HepG2 (cell line): ENCODE measurements around the gene NDST1. TPM values are rescaled to one million over a fixed set of nuclear protein-coding genes. Genes with fewer than 3 reads are reported as not detected.

Experiments
- ATAC-seq: fragments of 200-7000 bp; cut with Tn5 transposase; 3 replicates; pipeline ENCODE4 v1.9.1; 2020; ENCODE audit warnings: mild to moderate bottlenecking, moderate library complexity
- BruUV-seq: library from RNA; stranded (reverse); fragments of 400-500 nt; replicated peaks from 2 replicates; lab custom pipeline; 2021; lab: Mats Ljungman, UMichigan
- CTCF ChIA-PET: fragments of 300-600 bp; formaldehyde crosslinking; extraction: SDS; loops from one replicate; lab custom pipeline; 2021; ENCODE audit warnings: low total read pairs, inconsistent platforms, low intra/inter-chr PET ratio; lab: Yijun Ruan, JAX
- POLR2A ChIA-PET: fragments of 350-600 bp; sonication (Branson Sonifier 250); formaldehyde crosslinking; loops from one replicate; lab custom pipeline; 2020; ENCODE audit warnings: antibody characterized with exemption, inconsistent platforms; lab: Yijun Ruan, JAX
- DNase-seq: peaks from one replicate; pipeline ENCODE4 v3.0.0-alpha.2; 2015; ENCODE audit warnings: low spot score
- FAIRE-seq: peaks from 3 replicates; lab custom pipeline; 2011; peaks lifted over from hg19 to GRCh38; lab: Jason Lieb, UNC
- H2AFZ ChIP-seq: one replicate; pipeline ENCODE4 v1.6.1; 2011; ENCODE audit warnings: low read length, inconsistent platforms
- H3K27ac ChIP-seq: fragments of 300-600 bp; 3 replicates; pipeline ENCODE4 v1.8.0; 2011; ENCODE audit warnings: mixed run types, mild to moderate bottlenecking, mixed read lengths, low read length, inconsistent platforms; ENCODE audit not compliant: insufficient read depth; ENCODE audit errors: extremely low read length
- H3K27me3 ChIP-seq, 2 experiments: fragments of 200-600 bp in 1 of 2; 2 replicates in 1 of 2; 3 replicates in 1 of 2; pipeline versions ENCODE4 v1.6.0 to v1.8.0; 2011; ENCODE audit warnings: low read length in 2 of 2, mild to moderate bottlenecking in 2 of 2, moderate library complexity in 2 of 2, inconsistent platforms in 1 of 2; ENCODE audit not compliant: insufficient read depth in 2 of 2, control insufficient read depth in 1 of 2
- H3K36me3 ChIP-seq, 2 experiments: fragments of 200-600 bp in 1 of 2; replicated peaks in 1 of 2; 2 replicates in 1 of 2; 3 replicates in 1 of 2; pipeline versions ENCODE4 v1.5.1 to v1.8.0; 2011; ENCODE audit warnings: low read length in 2 of 2, inconsistent platforms in 1 of 2; ENCODE audit not compliant: insufficient read depth in 2 of 2, control insufficient read depth in 1 of 2
- H3K4me1 ChIP-seq: 2 replicates; pipeline ENCODE4 v1.5.1; 2012; ENCODE audit warnings: low read length, inconsistent platforms; ENCODE audit not compliant: insufficient read depth
- H3K4me2 ChIP-seq: 2 replicates; pipeline ENCODE4 v1.6.0; 2011; ENCODE audit warnings: low read depth, low read length, inconsistent platforms
- H3K4me3 ChIP-seq, 3 experiments: fragments of 200-600 bp in 1 of 3; sonication (generic), shearing (Covaris generic) in 1 of 3; replicated peaks in 1 of 3; 2 replicates each; pipeline ENCODE4 v1.5.1; 2011 to 2016; ENCODE audit warnings: low read length in 3 of 3, inconsistent platforms in 2 of 3, low read depth in 2 of 3, mild to moderate bottlenecking in 2 of 3, control low read depth in 1 of 3, mixed read lengths in 1 of 3; ENCODE audit not compliant: insufficient read depth in 1 of 3
- H3K79me2 ChIP-seq: one replicate; pipeline ENCODE4 v1.6.1; 2011; ENCODE audit warnings: low read length, inconsistent platforms; ENCODE audit not compliant: insufficient read depth
- H3K9ac ChIP-seq: 2 replicates; pipeline ENCODE4 v1.6.0; 2011; ENCODE audit warnings: mild to moderate bottlenecking, low read depth, low read length, inconsistent platforms; ENCODE audit not compliant: insufficient read depth
- H3K9me3 ChIP-seq: 2 replicates; pipeline ENCODE4 v1.5.1; 2012; ENCODE audit warnings: mild to moderate bottlenecking, low read length
- H4K20me1 ChIP-seq: 2 replicates; pipeline ENCODE4 v1.6.0; 2011; ENCODE audit warnings: inconsistent platforms, mild to moderate bottlenecking, low read length, moderate library complexity; ENCODE audit not compliant: insufficient read depth
- BATF2 ChIP-seq: sonication (generic); formaldehyde crosslinking; IDR thresholded peaks from 2 replicates; pipeline ENCODE4 v1.8.0; 2022; ENCODE audit warnings: mild to moderate bottlenecking, missing genetic modification reagents, moderate library complexity
- CC2D1A ChIP-seq: sonication (generic); formaldehyde crosslinking; IDR thresholded peaks from 2 replicates; pipeline ENCODE4 v1.8.1; 2023; ENCODE audit warnings: mild to moderate bottlenecking, missing genetic modification reagents
- EP300 ChIP-seq, 3 experiments: sonication (generic) in 1 of 3; formaldehyde crosslinking in 1 of 3; IDR thresholded peaks; 2 replicates each; pipeline versions ENCODE4 v1.5.1 to v1.6.1; 2011 to 2020; ENCODE audit warnings: low read depth in 2 of 3, low read length in 2 of 3, borderline replicate concordance in 1 of 3, improper control_type of control experiment in 1 of 3, mild to moderate bottlenecking in 1 of 3, missing genetic modification reagents in 1 of 3, moderate library complexity in 1 of 3
- FUBP1 ChIP-seq: sonication (generic); formaldehyde crosslinking; IDR thresholded peaks from 2 replicates; pipeline ENCODE4 v1.5.1; 2020; ENCODE audit warnings: missing genetic modification reagents, mild to moderate bottlenecking, borderline replicate concordance
- HNF4A ChIP-seq: sonication (generic); formaldehyde crosslinking; IDR thresholded peaks from 2 replicates; pipeline ENCODE4 v1.4.0; 2020; ENCODE audit warnings: missing genetic modification reagents
- MED1 ChIP-seq: sonication (generic); formaldehyde crosslinking; IDR thresholded peaks from 2 replicates; pipeline ENCODE4 v1.4.0; 2020; ENCODE audit warnings: missing genetic modification reagents
- MEF2D ChIP-seq: sonication (generic); formaldehyde crosslinking; IDR thresholded peaks from 2 replicates; pipeline ENCODE4 v1.5.1; 2020; ENCODE audit warnings: mild to moderate bottlenecking, missing genetic modification reagents
- POLR2A ChIP-seq, 2 experiments: IDR thresholded peaks; 2 replicates each; pipeline ENCODE4 v1.6.1; 2011; ENCODE audit warnings: low read depth in 2 of 2, low read length in 2 of 2, mild to moderate bottlenecking in 1 of 2, moderate library complexity in 1 of 2; ENCODE audit not compliant: insufficient read depth in 1 of 2
- THAP11 ChIP-seq: IDR thresholded peaks from 2 replicates; pipeline ENCODE4 v1.6.1; 2016; ENCODE audit warnings: missing biosample characterization, missing genetic modification reagents
- XRCC5 ChIP-seq: fragments of 200-400 bp; formaldehyde crosslinking; optimal IDR thresholded peaks from 2 replicates; pipeline ENCODE3; 2017; ENCODE audit warnings: mild to moderate bottlenecking, low read length
- YEATS2 ChIP-seq: sonication (generic); formaldehyde crosslinking; IDR thresholded peaks from 2 replicates; pipeline ENCODE4 v1.4.0; 2020; ENCODE audit warnings: missing genetic modification reagents, borderline replicate concordance
- YY1 ChIP-seq: IDR thresholded peaks from 2 replicates; pipeline ENCODE4 v1.6.1; 2011; ENCODE audit warnings: low read length, low read depth, moderate library complexity, mild to moderate bottlenecking; ENCODE audit not compliant: insufficient read depth, insufficient replicate concordance
- ZBTB7A ChIP-seq: sonication (generic); formaldehyde crosslinking; IDR thresholded peaks from 2 replicates; pipeline ENCODE4 v1.8.0; 2022; ENCODE audit warnings: mild to moderate bottlenecking, missing genetic modification reagents
- ZFP36 ChIP-seq: fragments of 150-350 bp; IDR thresholded peaks from 2 replicates; pipeline ENCODE4 v1.6.1; 2018; ENCODE audit warnings: borderline replicate concordance, low read length, low read depth; ENCODE audit not compliant: partially characterized antibody
- ZFP82 ChIP-seq: sonication (generic); formaldehyde crosslinking; IDR thresholded peaks from 2 replicates; pipeline ENCODE4 v1.5.1; 2020; ENCODE audit warnings: mild to moderate bottlenecking, missing genetic modification reagents, borderline replicate concordance
- ZMAT3 ChIP-seq: sonication (generic); formaldehyde crosslinking; conservative IDR thresholded peaks from 2 replicates; pipeline ENCODE4 v1.7.0; 2021; ENCODE audit warnings: missing genetic modification reagents
- ZMYM3 ChIP-seq: sonication (generic); formaldehyde crosslinking; IDR thresholded peaks from 2 replicates; pipeline ENCODE4 v1.5.1; 2020; ENCODE audit warnings: mild to moderate bottlenecking, missing genetic modification reagents
- ZNF282 ChIP-seq: fragments of 450-650 bp; IDR thresholded peaks from 2 replicates; pipeline ENCODE4 v1.6.1; 2018; ENCODE audit not compliant: partially characterized antibody
- ZNF317 ChIP-seq: sonication (generic); formaldehyde crosslinking; IDR thresholded peaks from 2 replicates; pipeline ENCODE4 v1.5.0; 2020; ENCODE audit warnings: mild to moderate bottlenecking, missing genetic modification reagents
- ZNF350 ChIP-seq: sonication (generic); formaldehyde crosslinking; IDR thresholded peaks from 2 replicates; pipeline ENCODE4 v1.4.0; 2020; ENCODE audit warnings: mild to moderate bottlenecking, low read depth, missing genetic modification reagents, borderline replicate concordance
- ZSCAN31 ChIP-seq: sonication (generic); formaldehyde crosslinking; IDR thresholded peaks from 2 replicates; pipeline ENCODE4 v1.5.0; 2020; ENCODE audit warnings: low read depth, mild to moderate bottlenecking, missing genetic modification reagents
- WGBS: methylation state at CpG from one replicate; pipeline ENCODE4 v1.1.6; 2017; ENCODE audit warnings: low lambda C conversion rate; 5-methylcytosine and 5-hydroxymethylcytosine counted together
- in situ Hi-C: cut with HindIII; loops from 2 replicates; pipeline ENCODE4 v1.10.0; 2017; ENCODE audit warnings: low pct_unique_long_range_greater_than_20kb; ENCODE audit not compliant: extremely low pct_ligation_motif_present
- intact Hi-C: fragments of 100-400 bp; cut with micrococcal nuclease; formaldehyde crosslinking; loops from one replicate; pipeline ENCODE4 v1.10.0; 2022; ENCODE audit not compliant: unreplicated experiment
- polyA plus RNA-seq, 8 experiments: library from polyadenylated mRNA; depleted of rRNA in 3 of 8; stranded (reverse) in 7 of 8; unstranded in 1 of 8; fragments of >200 nt; fragmentation: Illumina TruSeq in 4 of 8; extraction: Trizol in 4 of 8; gene quantifications; 2 replicates each; pipeline versions ENCODE4 v1.2.1 to v1.2.3, GENCODE V29; 2011 to 2016; ENCODE audit warnings: low read depth in 4 of 8, missing spikeins in 1 of 8, mixed read lengths in 1 of 8; ENCODE audit not compliant: insufficient read depth in 1 of 8
- total RNA-seq, 5 experiments: library from RNA; depleted of rRNA; stranded (reverse); fragments of >200 nt; fragmentation: Illumina TruSeq; extraction: Trizol; gene quantifications; 2 replicates each; pipeline ENCODE4 v1.2.3, GENCODE V29; 2016; ENCODE audit warnings: low read depth in 1 of 5

Gene NDST1
- total and polyA plus RNA-seq, 2 of the 13 experiments (the other 11 are each of a cell fraction or from before 2014, with no cell fraction given), result 23.8 to 26.2 TPM

- H3K36me3 ChIP-seq, result peaks cover 13 to 46% of the 10 kb centered on the region in 2 experiments; a peak in 4 of 5 replicates
- no peaks in the 10 kb centered on the region for H3K9me3 ChIP-seq
- no peak overlapping the region; a peak in 1 of 6 replicates for H3K4me3 ChIP-seq
- WGBS, result 31% methylated on average over 4 of the region's 8 CpGs
- ChIA-PET POLR2A (interaction anchor here (1.1 to 1.9 kb wide), 5 partner anchors 22 to 95 kb away, joined by 4 to 12 read pairs (median 7); partner anchors contain the start of gene RPS14), CTCF (interaction anchor here (1.2 to 2.8 kb wide), 9 partner anchors 16 to 95 kb away, joined by 3 to 51 read pairs (median 4); partner anchors contain the start of gene RPS14)
- peaks cover 54% of the 10 kb centered on the region for H3K4me1 ChIP-seq
- peak overlapping the region; percentile 44 for H3K4me2 ChIP-seq
- no peak overlapping the region for H2AFZ ChIP-seq
- peak overlapping the region; percentile 89 for H3K27ac ChIP-seq
- ATAC-seq (peak; percentile 71), FAIRE-seq (peak; percentile 58), DNase-seq (peak; percentile 80)
- H4K20me1 ChIP-seq, result no peaks in the 10 kb centered on the region
- intact Hi-C loops, result loop anchor here (1.0 to 5.0 kb wide), 3 partner anchors 42 to 86 kb away; no protein-coding TSS in a partner anchor
- no peaks in the 10 kb centered on the region for H3K79me2 ChIP-seq
- no peaks in the 10 kb centered on the region for H3K27me3 ChIP-seq
- in situ Hi-C loops, result loop anchor here (10.0 kb wide), 1 partner anchor 90 kb away; no protein-coding TSS in a partner anchor
- H3K9ac ChIP-seq, result no peak overlapping the region
- no TSS peak for BruUV-seq
- TF ChIP-seq ZNF317 (CRISPR knock-in tag) (0 out of 2 replicates have a peak, but pooled peaks have one; percentile 28), MEF2D (CRISPR knock-in tag) (peak; percentile 62), POLR2A (IDR thresholded peaks at IDR 0.05; ENCODE audit: insufficient read depth in 1 of 2, low read depth in 2 of 2, low read length in 2 of 2) (peak in 1 of 2 experiments; percentile 31; a peak in 1 of 4 replicates), EP300 (IDR thresholded peaks at IDR 0.05; ENCODE audit: low read depth in 2 of 2, low read length in 2 of 2) (0 out of 4 replicates have a peak, but pooled peaks of 1 of the 2 experiments have one; percentile 40), EP300 (CRISPR knock-in tag; IDR thresholded peaks at IDR 0.05; ENCODE audit: borderline replicate concordance) (no peak), ZFP36 (no peak), CC2D1A (CRISPR knock-in tag) (peak; percentile 40; the same call in 1 of the 2 replicates), ZNF282 (no peak), ZBTB7A (peak; percentile 56; the same call in 1 of the 2 replicates), MED1 (peak; percentile 71), YEATS2 (CRISPR knock-in tag) (peak; percentile 36; the same call in 1 of the 2 replicates), ZMYM3 (CRISPR knock-in tag) (peak; percentile 38; the same call in 1 of the 2 replicates), ZFP82 (CRISPR knock-in tag) (no peak), BATF2 (CRISPR knock-in tag) (no peak), FUBP1 (CRISPR knock-in tag) (no peak), YY1 (peak; percentile 49), HNF4A (CRISPR knock-in tag) (peak; percentile 67), ZMAT3 (0 out of 2 replicates have a peak, but pooled peaks have one; percentile 29), THAP11 (CRISPR knock-in tag) (0 out of 2 replicates have a peak, but pooled peaks have one; percentile 44), ZSCAN31 (CRISPR knock-in tag) (0 out of 2 replicates have a peak, but pooled peaks have one; percentile 63), ZNF350 (peak; percentile 80), XRCC5 (peak; percentile 93)
Observed at GRCh38 chr5:150544611-150545219, 36.8 kb downstream of the NDST1 start.
